A549 (cell line): Measurements from ENCODE around the gene ZNF879.

Source experiments
- CHD2 ChIP-seq: fragments of 150-350 bp; IDR thresholded peaks from 2 replicates; pipeline ENCODE4 v1.6.1; 2014; ENCODE audit warnings: low read length; ENCODE audit not compliant: partially characterized antibody
- CTCF ChIP-seq: fragments of >200 bp; sonication (Bioruptor Twin); formaldehyde crosslinking; IDR thresholded peaks from 3 replicates; pipeline ENCODE4 v1.5.1; 2016
- HDAC2 ChIP-seq: fragments of 200-600 bp; sonication (generic); IDR thresholded peaks from 2 replicates; pipeline ENCODE4 v1.6.1; 2016
- HOXA7 ChIP-seq: fragments of 250-450 bp; sonication (Bioruptor Pico); IDR thresholded peaks from 2 replicates; pipeline ENCODE4 v1.5.0; 2020; ENCODE audit warnings: mild to moderate bottlenecking, moderate library complexity
- NFE2L2 ChIP-seq: fragments of 150-350 bp; conservative IDR thresholded peaks from 2 replicates; pipeline ENCODE4 v1.6.1; 2014; ENCODE audit warnings: low read length
- POLR2A ChIP-seq: IDR thresholded peaks from 2 replicates; pipeline ENCODE4 v1.6.1; 2012; ENCODE audit warnings: mild to moderate bottlenecking, low read length
- REST ChIP-seq: fragments of 200-600 bp; sonication (generic); IDR thresholded peaks from 2 replicates; pipeline ENCODE4 v1.6.1; 2016; ENCODE audit warnings: antibody characterized with exemption, mild to moderate bottlenecking, moderate library complexity

DNA sequence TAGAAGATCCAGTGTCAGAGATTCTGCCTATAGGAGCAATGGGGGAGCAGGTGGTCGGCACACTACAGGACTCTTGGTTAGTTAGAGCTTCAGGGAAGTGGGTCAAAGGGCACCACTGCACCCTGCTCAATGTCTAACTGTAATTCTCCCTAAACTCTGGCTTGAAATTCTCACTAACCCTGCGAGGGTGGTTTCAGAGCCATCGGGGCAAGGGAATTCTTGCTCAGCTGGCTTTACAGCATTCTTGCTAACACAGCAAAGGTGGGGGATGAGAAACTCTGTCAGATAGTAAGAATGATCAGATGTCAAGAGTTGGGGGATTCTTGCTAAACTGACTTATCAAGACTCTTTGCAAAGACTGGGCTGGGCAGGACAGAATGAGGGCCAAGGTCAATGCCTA, 31.8 kb downstream of the ZNF879 start:
- TF ChIP-seq CHD2 (no peak), HDAC2 (no peak), CTCF (no peak), REST (no peak), NFE2L2 (no peak), POLR2A (no peak), HOXA7 (no peak)
